Measurements from ENCODE around the gene DNAH9.

DNA sequence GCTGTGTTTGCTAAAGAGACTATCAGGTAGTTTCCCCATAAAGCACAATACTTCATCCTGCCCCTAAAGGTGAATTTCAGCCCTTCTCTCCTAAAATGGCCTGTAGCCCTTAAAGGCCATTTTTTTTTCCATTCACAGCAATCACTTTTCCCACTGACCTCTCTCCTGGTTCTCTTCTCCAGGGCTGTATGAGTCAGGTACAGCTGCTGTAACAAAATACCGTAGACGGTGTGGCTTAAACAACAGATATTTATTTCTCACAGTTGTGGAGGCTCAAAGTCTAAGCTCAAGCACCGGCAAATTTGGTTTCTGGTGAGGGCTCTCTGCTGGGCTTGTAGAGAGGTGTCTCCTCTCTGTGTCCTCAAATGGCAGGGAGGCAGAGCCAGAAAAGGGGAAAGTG, 354.3 kb downstream of the DNAH9 start:
- TF ChIP-seq CTCF (IDR thresholded peaks at IDR 0.05; ENCODE audit: borderline replicate concordance, extremely low read depth, low read length, poor library complexity, severe bottlenecking) (no peak), EZH2 (IDR thresholded peaks at IDR 0.05; ENCODE audit: borderline replicate concordance, low read depth, low read length, severe bottlenecking) (no peak)

Measured in DND-41 (cell line).